Glutamatergic neuron (in vitro differentiated cells): ENCODE data around the gene FAM184A. TPM values are rescaled to one million over a fixed set of nuclear protein-coding genes. Genes with fewer than 3 reads are reported as not detected.

Source experiments
- DNase-seq: peaks from one replicate; pipeline ENCODE4 v3.0.0; 2022
- H3K27ac Mint-ChIP-seq: one replicate; pipeline ENCODE4 v1.8.0; 2020; ENCODE audit warnings: mild to moderate bottlenecking, mixed read lengths, inconsistent platforms; ENCODE audit not compliant: unreplicated experiment
- H3K27me3 Mint-ChIP-seq: one replicate; pipeline ENCODE4 v1.8.0; 2020; ENCODE audit warnings: mild to moderate bottlenecking, moderate library complexity, mixed read lengths, inconsistent platforms; ENCODE audit not compliant: unreplicated experiment
- H3K36me3 Mint-ChIP-seq: one replicate; pipeline ENCODE4 v1.8.0; 2020; ENCODE audit warnings: mild to moderate bottlenecking, mixed read lengths, inconsistent platforms; ENCODE audit not compliant: unreplicated experiment
- H3K4me1 Mint-ChIP-seq: one replicate; pipeline ENCODE4 v1.8.0; 2020; ENCODE audit warnings: mild to moderate bottlenecking, low read depth, mixed read lengths, inconsistent platforms; ENCODE audit not compliant: unreplicated experiment
- H3K4me3 Mint-ChIP-seq: one replicate; pipeline ENCODE4 v1.8.0; 2020; ENCODE audit warnings: mild to moderate bottlenecking, mixed read lengths, inconsistent platforms; ENCODE audit not compliant: unreplicated experiment
- H3K9me3 Mint-ChIP-seq: one replicate; pipeline ENCODE4 v1.8.0; 2020; ENCODE audit warnings: mild to moderate bottlenecking, moderate library complexity, mixed read lengths, inconsistent platforms; ENCODE audit not compliant: unreplicated experiment
- CTCF ChIP-seq: fragments of 200-600 bp; sonication (generic); IDR thresholded peaks from one replicate; pipeline ENCODE4 v1.5.0; 2021; ENCODE audit not compliant: partially characterized antibody, unreplicated experiment
- total RNA-seq: library from RNA; stranded (reverse); fragmentation: NEBNext Ultra II Directional; extraction: Animal tissue kit (Norgen Biotek cat#: 25700); gene quantifications from one replicate; pipeline ENCODE4 v1.2.1, GENCODE V29; 2021; ENCODE audit not compliant: unreplicated experiment

FAM184A gene
- total RNA-seq, 1 donor from 2014 or later: 20.0 TPM

GRCh38 chr6:119065955-119066354 lies 12.5 kb downstream of the FAM184A start:
- H3K27ac Mint-ChIP-seq: no peak overlapping the region
- H3K27me3 Mint-ChIP-seq: no peaks in the 10 kb centered on the region
- no peak for DNase-seq
- no peaks in the 10 kb centered on the region for H3K9me3 Mint-ChIP-seq
- H3K4me3 Mint-ChIP-seq: no peak overlapping the region
- no peaks in the 10 kb centered on the region for H3K4me1 Mint-ChIP-seq
- TF ChIP-seq CTCF: no peak
- no peaks in the 10 kb centered on the region for H3K36me3 Mint-ChIP-seq

- no peaks in the 10 kb centered on the region for H3K9me3 Mint-ChIP-seq
- no peaks in the 10 kb centered on the region for H3K36me3 Mint-ChIP-seq
- no peaks in the 10 kb centered on the region for H3K27me3 Mint-ChIP-seq
- no peak for TF ChIP-seq CTCF
- H3K27ac Mint-ChIP-seq: no peak overlapping the region
- DNase-seq: no peak
- H3K4me1 Mint-ChIP-seq: no peaks in the 10 kb centered on the region
- H3K4me3 Mint-ChIP-seq: no peak overlapping the region
Measured at GRCh38 chr6:119065382-119065781, 13.1 kb downstream of the FAM184A start.

- no peak for DNase-seq
- Mint-ChIP-seq H3K4me1 (no peaks in the 10 kb centered on the region), H3K27ac (no peak overlapping the region), H3K27me3 (no peaks in the 10 kb centered on the region), H3K36me3 (no peaks in the 10 kb centered on the region), H3K9me3 (no peaks in the 10 kb centered on the region), H3K4me3 (no peak overlapping the region)
- no peak for TF ChIP-seq CTCF
Measured at GRCh38 chr6:119063491-119063890, 15.0 kb downstream of the FAM184A start.

- Mint-ChIP-seq H3K4me1 (no peaks in the 10 kb centered on the region), H3K27ac (no peak overlapping the region), H3K9me3 (no peaks in the 10 kb centered on the region), H3K36me3 (no peaks in the 10 kb centered on the region), H3K27me3 (no peaks in the 10 kb centered on the region), H3K4me3 (no peak overlapping the region)
- no peak for TF ChIP-seq CTCF
- DNase-seq: no peak
Measured at GRCh38 chr6:119061215-119061614, 17.2 kb downstream of the FAM184A start.

- no peak for TF ChIP-seq CTCF
- no peak for DNase-seq
- Mint-ChIP-seq H3K27me3 (no peaks in the 10 kb centered on the region), H3K4me3 (no peak overlapping the region), H3K9me3 (no peaks in the 10 kb centered on the region), H3K4me1 (no peaks in the 10 kb centered on the region), H3K27ac (no peak overlapping the region), H3K36me3 (no peaks in the 10 kb centered on the region)
Measured at GRCh38 chr6:119060255-119060907, 18.1 kb downstream of the FAM184A start.
